Erythroblast (primary cell): ENCODE measurements around the gene CLNK.

ENCODE experiments used
- GATA1 ChIP-seq: IDR thresholded peaks from 2 replicates; pipeline ENCODE4 v1.6.1; 2011; ENCODE audit warnings: low read depth, mild to moderate bottlenecking, control low read depth, low read length, moderate library complexity
- POLR2A ChIP-seq: IDR thresholded peaks from 2 replicates; pipeline ENCODE4 v1.6.1; 2011; ENCODE audit warnings: mild to moderate bottlenecking, low read length

DNA sequence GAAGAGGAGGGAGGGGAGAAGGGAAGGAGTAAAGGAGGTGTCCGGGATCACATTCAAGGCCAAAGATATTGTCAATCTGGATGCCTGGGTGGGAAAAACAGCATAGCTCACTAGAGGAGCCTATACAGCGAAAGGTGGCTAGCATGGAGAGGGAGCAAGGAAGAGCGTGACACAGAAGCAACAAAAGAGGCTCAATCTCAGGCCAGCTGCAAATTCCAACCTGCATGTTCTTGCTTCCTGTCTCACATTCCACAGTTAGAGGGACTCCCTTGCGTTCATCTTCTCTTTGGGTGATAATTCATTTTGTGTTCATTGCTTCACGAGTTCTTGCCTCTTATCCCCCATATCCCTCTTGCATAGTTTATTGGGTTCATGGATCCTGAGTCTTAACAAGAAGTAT is 3.0 kb upstream of the CLNK start:
- TF ChIP-seq POLR2A (no peak), GATA1 (no peak)
